B cell (primary cell): ENCODE measurements around the gene MDC1. TPM values are rescaled to one million over a fixed set of nuclear protein-coding genes. Genes with fewer than 3 reads are reported as not detected.

Experiments
- ATAC-seq: fragments of 200-7000 bp; cut with Tn5 transposase; one replicate; pipeline ENCODE4 v1.10.0; 2021; ENCODE audit warnings: low read depth, mild to moderate bottlenecking, moderate number of reproducible peaks, moderate library complexity
- CTCF ChIA-PET: fragments of 350-600 bp; sonication (Branson Sonifier 250); formaldehyde crosslinking; loops from one replicate; lab custom pipeline; 2021; ENCODE audit warnings: antibody characterized with exemption, inconsistent platforms; lab: Charles Lee
- POLR2A ChIA-PET: fragments of 350-600 bp; sonication (Branson Sonifier 250); formaldehyde crosslinking; loops from one replicate; lab custom pipeline; 2021; ENCODE audit warnings: antibody characterized with exemption; lab: Charles Lee
- DNase-seq: peaks from one replicate; pipeline ENCODE4 v3.0.0; 2013
- H2AFZ ChIP-seq: 2 replicates; pipeline ENCODE4 v1.6.1; 2012; ENCODE audit warnings: mild to moderate bottlenecking, low read depth, low read length; ENCODE audit not compliant: insufficient read depth, poor library complexity, severe bottlenecking
- H3K27ac ChIP-seq, 2 donors: 1 replicate in 1 of 2; 2 replicates in 1 of 2; pipeline ENCODE4 v1.5.1; 2012 to 2013; ENCODE audit warnings: low read length in 2 of 2, mild to moderate bottlenecking in 2 of 2, moderate library complexity in 1 of 2
- H3K27me3 ChIP-seq, 4 experiments: fragments of 200-600 bp in 1 of 4; sonication (generic) in 1 of 4; replicated peaks in 1 of 4; 1 replicate in 2 of 4; 2 replicates in 2 of 4; pipeline versions ENCODE4 v1.6.1 to v1.7.0; 2013 to 2016; ENCODE audit warnings: low read length in 3 of 4, mild to moderate bottlenecking in 2 of 4, mixed read lengths in 1 of 4, moderate library complexity in 1 of 4; ENCODE audit not compliant: insufficient read depth in 4 of 4, control insufficient read depth in 3 of 4; ENCODE audit errors: control extremely low read depth in 1 of 4
- H3K36me3 ChIP-seq, 2 experiments: replicated peaks in 1 of 2; 1 replicate in 1 of 2; 2 replicates in 1 of 2; pipeline versions ENCODE4 v1.6.1 to v1.7.1; 2013; ENCODE audit warnings: low read length in 1 of 2; ENCODE audit not compliant: insufficient read depth in 2 of 2, control insufficient read depth in 1 of 2; ENCODE audit errors: control extremely low read depth in 1 of 2, extremely low read depth in 1 of 2
- H3K4me1 ChIP-seq, 2 donors: fragments of 200-600 bp in 1 of 2; sonication (generic) in 1 of 2; 1 replicate in 1 of 2; 2 replicates in 1 of 2; pipeline versions ENCODE4 v1.5.1 to v1.6.1; 2013 to 2017; ENCODE audit warnings: low read length in 2 of 2; ENCODE audit not compliant: control insufficient read depth in 2 of 2, insufficient read depth in 2 of 2
- H3K4me2 ChIP-seq: replicated peaks from 2 replicates; pipeline ENCODE3; 2012; ENCODE audit warnings: mild to moderate bottlenecking, low read depth, low read length; ENCODE audit not compliant: poor library complexity, severe bottlenecking
- H3K4me3 ChIP-seq, 5 experiments: fragments of 200-600 bp in 1 of 5; sonication (generic) in 1 of 5; 1 replicate in 3 of 5; 2 replicates in 2 of 5; pipeline versions ENCODE4 v1.5.1 to v1.7.0; 2011 to 2016; ENCODE audit warnings: low read length in 4 of 5, mild to moderate bottlenecking in 4 of 5, low read depth in 2 of 5, control low read depth in 1 of 5, moderate library complexity in 1 of 5; ENCODE audit not compliant: insufficient read depth in 1 of 5; ENCODE audit errors: control extremely low read depth in 1 of 5, extremely low read depth in 1 of 5
- H3K79me2 ChIP-seq: fragments of 200-600 bp; sonication (generic); one replicate; pipeline ENCODE4 v1.6.0; 2016; ENCODE audit warnings: low read length; ENCODE audit not compliant: control insufficient read depth, insufficient read depth
- H3K9ac ChIP-seq: fragments of 200-600 bp; sonication (generic); 2 replicates; pipeline ENCODE4 v1.6.1; 2017; ENCODE audit warnings: mild to moderate bottlenecking, low read length, moderate library complexity
- H3K9me3 ChIP-seq, 3 donors: one replicate each; pipeline versions ENCODE4 v1.6.1 to v1.7.1; 2013; ENCODE audit warnings: low read length in 2 of 3; ENCODE audit not compliant: control insufficient read depth in 2 of 3, insufficient read depth in 1 of 3; ENCODE audit errors: control extremely low read depth in 1 of 3
- H4K20me1 ChIP-seq: 2 replicates; pipeline ENCODE4 v1.6.0; 2012; ENCODE audit warnings: mild to moderate bottlenecking, low read length; ENCODE audit not compliant: insufficient read depth, control insufficient read depth, poor library complexity, severe bottlenecking
- H3K27ac Mint-ChIP-seq: one replicate; pipeline ENCODE4 v1.8.0; 2021; ENCODE audit warnings: mixed read lengths
- H3K27me3 Mint-ChIP-seq: one replicate; pipeline ENCODE4 v1.8.0; 2021; ENCODE audit warnings: mixed read lengths
- H3K4me1 Mint-ChIP-seq: one replicate; pipeline ENCODE4 v1.8.0; 2021; ENCODE audit warnings: mixed read lengths
- H3K4me3 Mint-ChIP-seq: one replicate; pipeline ENCODE4 v1.8.0; 2021; ENCODE audit warnings: mixed read lengths
- H3K9me3 Mint-ChIP-seq: one replicate; pipeline ENCODE4 v1.8.0; 2022; ENCODE audit warnings: mixed read lengths; ENCODE audit not compliant: insufficient read depth
- CTCF ChIP-seq: fragments of 200-600 bp; IDR thresholded peaks from one replicate; pipeline ENCODE4 v1.8.0; 2022; ENCODE audit warnings: antibody characterized with exemption, mild to moderate bottlenecking
- EZH2 ChIP-seq: IDR thresholded peaks from 2 replicates; pipeline ENCODE4 v1.6.1; 2012; ENCODE audit warnings: borderline replicate concordance, low read depth, mild to moderate bottlenecking, moderate library complexity, low read length; ENCODE audit not compliant: insufficient read depth, poor library complexity, severe bottlenecking
- WGBS: methylation state at CpG from one replicate; pipeline ENCODE4 v1.1.5; 2013; ENCODE audit warnings: missing lambda C conversion rate; ENCODE audit not compliant: insufficient coverage; 5-methylcytosine and 5-hydroxymethylcytosine counted together
- intact Hi-C: fragments of 100-400 bp; cut with micrococcal nuclease; formaldehyde crosslinking; loops from one replicate; pipeline ENCODE4 v1.10.0; 2022
- polyA plus RNA-seq: library from polyadenylated mRNA; depleted of rRNA; stranded (reverse); fragments of >200 nt; gene quantifications from 2 replicates; pipeline ENCODE4 v1.2.3, GENCODE V29; 2012
- total RNA-seq, 2 donors: library from RNA; stranded (reverse); fragments of 120-200 nt in 1 of 2; gene quantifications; 1 replicate in 1 of 2; 2 replicates in 1 of 2; pipeline versions ENCODE4 v1.2.3 to v1.2.4, GENCODE V29; 2013 to 2022

MDC1 gene
- total and polyA plus RNA-seq, 2 donors (not counting 1 experiment from before 2014, with no cell fraction given), result 24.9 to 87.4 TPM

GRCh38 chr6:30678964-30679726 is 37.9 kb downstream of the MDC1 start:
- Histone ChIP-seq H3K79me2 (peaks cover 74% of the 10 kb centered on the region), H3K4me3 (peak overlapping the region in 4 of 5 experiments; percentile 31 to 100 (median 37))
- 5% methylated on average over 24 of the region's 31 CpGs for WGBS

More at GRCh38 chr6:30678964-30679726, 37.9 kb downstream of the MDC1 start:
- Histone ChIP-seq H3K9me3 (no peaks in the 10 kb centered on the region), H3K9ac (peak overlapping the region; percentile 59), H3K36me3 (peaks cover 4 to 56% of the 10 kb centered on the region in 2 experiments), H4K20me1 (peaks cover 78% of the 10 kb centered on the region), H3K4me1 (peaks cover 38 to 39% of the 10 kb centered on the region in 2 donors), H2AFZ (peak overlapping the region; percentile 14), H3K4me2 (peak overlapping the region; percentile 100), H3K27ac (peak overlapping the region in 1 of 2 donors; percentile 97), H3K27me3 (no peaks in the 10 kb centered on the region)
- peak overlapping the region; percentile 65 for H3K4me3 Mint-ChIP-seq
- ATAC-seq (peak; percentile 29), DNase-seq (peak; percentile 92)
- CTCF ChIA-PET, result interaction anchor here (0.6 to 19.8 kb wide), 40 partner anchors 9 to 1028 kb away, joined by 3 to 963 read pairs (median 5); partner anchors contain the start of genes ATAT1, FLOT1, IER3 and MDC1
- no peaks in the 10 kb centered on the region for H3K27me3 Mint-ChIP-seq
- H3K9me3 Mint-ChIP-seq, result no peaks in the 10 kb centered on the region
- intact Hi-C loops, result loop anchor here (1.0 to 5.0 kb wide), 3 partner anchors 9 to 198 kb away; no protein-coding TSS in a partner anchor
- POLR2A ChIA-PET, result interaction anchor here (0.6 to 8.7 kb wide), 10 partner anchors 9 to 890 kb away, joined by 3 to 216 read pairs (median 12); partner anchors contain the start of genes MDC1, MRPS18B, PPP1R10 and TUBB
- peak overlapping the region; percentile 99 for H3K27ac Mint-ChIP-seq
- peaks cover 51% of the 10 kb centered on the region for H3K4me1 Mint-ChIP-seq
- TF ChIP-seq CTCF (peak; percentile 94), EZH2 (no peak)
